Naive thymus-derived CD4-positive, alpha-beta T cell (primary cell): ENCODE results near the gene GIPC3. TPM values are rescaled to one million over a fixed set of nuclear protein-coding genes. Genes with fewer than 3 reads are reported as not detected.

ENCODE experiments used
- ATAC-seq: fragments of 150-1000 bp; cut with Tn5 transposase; 2 replicates; pipeline ENCODE4 v1.10.0; 2021; ENCODE audit warnings: mild to moderate bottlenecking, moderate library complexity
- CTCF ChIA-PET: fragments of 350-600 bp; sonication (Branson Sonifier 250); formaldehyde crosslinking; loops from one replicate; lab custom pipeline; 2021; ENCODE audit warnings: antibody characterized with exemption; lab: Charles Lee
- POLR2A ChIA-PET: fragments of 350-600 bp; sonication (Branson Sonifier 250); formaldehyde crosslinking; loops from one replicate; lab custom pipeline; 2021; ENCODE audit warnings: antibody characterized with exemption, inconsistent platforms; lab: Charles Lee
- DNase-seq, 9 donors: peaks; one replicate each; pipeline versions ENCODE4 v3.0.0 to v3.0.0-alpha.2; 2020 to 2022; ENCODE audit warnings: mixed read lengths in 1 of 9
- H3K27ac ChIP-seq: one replicate; pipeline ENCODE4 v1.7.0; 2013; ENCODE audit warnings: mild to moderate bottlenecking, low read depth, low read length, moderate library complexity
- H3K27me3 ChIP-seq, 2 donors: one replicate each; pipeline ENCODE4 v1.7.0; 2013; ENCODE audit warnings: low read length in 2 of 2, mild to moderate bottlenecking in 2 of 2, moderate library complexity in 2 of 2; ENCODE audit not compliant: control insufficient read depth in 2 of 2, insufficient read depth in 2 of 2
- H3K36me3 ChIP-seq, 3 experiments: 1 replicate in 2 of 3; 2 replicates in 1 of 3; pipeline ENCODE4 v1.7.0; 2013; ENCODE audit warnings: low read length in 3 of 3, mild to moderate bottlenecking in 3 of 3, moderate library complexity in 1 of 3; ENCODE audit not compliant: insufficient read depth in 3 of 3, control insufficient read depth in 2 of 3
- H3K4me1 ChIP-seq, 2 donors: one replicate each; pipeline ENCODE4 v1.7.0; 2013; ENCODE audit warnings: low read length in 2 of 2, mild to moderate bottlenecking in 2 of 2, moderate library complexity in 1 of 2; ENCODE audit not compliant: control insufficient read depth in 2 of 2, insufficient read depth in 2 of 2
- H3K4me3 ChIP-seq: 2 replicates; pipeline ENCODE4 v1.7.0; 2013; ENCODE audit warnings: mild to moderate bottlenecking, low read length
- H3K9me3 ChIP-seq, 3 experiments: 1 replicate in 2 of 3; 2 replicates in 1 of 3; pipeline ENCODE4 v1.7.0; 2013; ENCODE audit warnings: low read length in 3 of 3; ENCODE audit not compliant: control insufficient read depth in 2 of 3
- H3K27ac Mint-ChIP-seq, 9 donors: one replicate each; pipeline ENCODE4 v1.8.0; 2020 to 2022; ENCODE audit warnings: mixed read lengths in 9 of 9, mild to moderate bottlenecking in 8 of 9, moderate library complexity in 5 of 9, inconsistent platforms in 2 of 9
- H3K27me3 Mint-ChIP-seq, 5 donors: one replicate each; pipeline ENCODE4 v1.8.0; 2021 to 2022; ENCODE audit warnings: mixed read lengths in 5 of 5, mild to moderate bottlenecking in 1 of 5
- H3K36me3 Mint-ChIP-seq, 5 donors: one replicate each; pipeline ENCODE4 v1.8.0; 2020 to 2022; ENCODE audit warnings: mixed read lengths in 5 of 5, mild to moderate bottlenecking in 3 of 5, inconsistent platforms in 1 of 5
- H3K4me1 Mint-ChIP-seq, 7 donors: one replicate each; pipeline ENCODE4 v1.8.0; 2020 to 2022; ENCODE audit warnings: mixed read lengths in 7 of 7, mild to moderate bottlenecking in 3 of 7, inconsistent platforms in 1 of 7
- H3K4me3 Mint-ChIP-seq, 10 donors: one replicate each; pipeline ENCODE4 v1.8.0; 2020 to 2022; ENCODE audit warnings: mild to moderate bottlenecking in 10 of 10, mixed read lengths in 10 of 10, moderate library complexity in 6 of 10, inconsistent platforms in 2 of 10
- H3K9me3 Mint-ChIP-seq, 11 donors: one replicate each; pipeline ENCODE4 v1.8.0; 2020 to 2022; ENCODE audit warnings: mixed read lengths in 11 of 11, mild to moderate bottlenecking in 4 of 11, inconsistent platforms in 1 of 11, moderate library complexity in 1 of 11
- intact Hi-C, 2 donors: fragments of 100-400 bp; cut with micrococcal nuclease; formaldehyde crosslinking; loops; one replicate each; pipeline ENCODE4 v1.15.1; 2023
- polyA plus RNA-seq, 2 donors: library from polyadenylated mRNA; unstranded; fragments of 300-500 nt; fragmentation: Illumina TruSeq; gene quantifications; one replicate each; pipeline ENCODE4 v1.2.3, GENCODE V29; 2021
- total RNA-seq, 6 experiments: library from RNA in 5 of 6; stranded (reverse) in 5 of 6; gene quantifications; 1 replicate in 5 of 6; 2 replicates in 1 of 6; pipeline ENCODE4 v1.2.3 and lab custom pipeline; 2021 to 2026

Gene GIPC3
- total and polyA plus RNA-seq, 7 experiments from 2014 or later = 0.85 to 3.3 (median 2.0) TPM

GRCh38 chr19:3620817-3621547 is 35.7 kb downstream of the GIPC3 start:
- Mint-ChIP-seq H3K4me1 (peaks cover 10 to 42% (median 32%) of the 10 kb centered on the region in 7 donors), H3K36me3 (peaks cover 0 to 5% (median 0%) of the 10 kb centered on the region in 5 donors), H3K27ac (no peak overlapping the region), H3K27me3 (no peaks in the 10 kb centered on the region), H3K4me3 (no peak overlapping the region), H3K9me3 (no peaks in the 10 kb centered on the region)
- Histone ChIP-seq H3K27me3 (no peaks in the 10 kb centered on the region), H3K36me3 (peaks cover 0 to 58% (median 0%) of the 10 kb centered on the region in 3 experiments), H3K4me1 (peaks cover 10 to 20% of the 10 kb centered on the region in 2 donors), H3K27ac (no peak overlapping the region), H3K9me3 (no peaks in the 10 kb centered on the region), H3K4me3 (no peak overlapping the region)
- no peak for ATAC-seq
- POLR2A ChIA-PET = interaction anchor here (1.2 kb wide), 1 partner anchor 12 kb away, joined by 4 read pairs; no protein-coding TSS in a partner anchor
- CTCF ChIA-PET = interaction anchor here (0.5 to 1.4 kb wide), 2 partner anchors 35 to 336 kb away, joined by 4 to 6 read pairs; partner anchors contain the start of gene GIPC3
- intact Hi-C loops = no loop called here
- no peak for DNase-seq

GRCh38 chr19:3621689-3622088 is 36.4 kb downstream of the GIPC3 start:
- peaks cover 0 to under 1% (median 0%) of the 10 kb centered on the region in 11 donors for H3K9me3 Mint-ChIP-seq
- H3K36me3 ChIP-seq = peaks cover 0 to 61% (median 0%) of the 10 kb centered on the region in 3 experiments
- intact Hi-C loops = no loop called here
- peaks cover 0 to 5% (median 0%) of the 10 kb centered on the region in 5 donors for H3K36me3 Mint-ChIP-seq
- ChIA-PET CTCF (interaction anchor here (1.0 kb wide), 1 partner anchor 142 kb away, joined by 3 read pairs; no protein-coding TSS in a partner anchor), POLR2A (no interaction called here)
- DNase-seq (no peak), ATAC-seq (no peak)
- H3K27me3 ChIP-seq = no peaks in the 10 kb centered on the region
- peaks cover 17 to 49% (median 37%) of the 10 kb centered on the region in 7 donors for H3K4me1 Mint-ChIP-seq
- H3K4me1 ChIP-seq = peaks cover 12 to 22% of the 10 kb centered on the region in 2 donors
- H3K27ac Mint-ChIP-seq = no peak overlapping the region
- H3K4me3 ChIP-seq = no peak overlapping the region
- no peaks in the 10 kb centered on the region for H3K27me3 Mint-ChIP-seq
- H3K9me3 ChIP-seq = no peaks in the 10 kb centered on the region
- H3K27ac ChIP-seq = no peak overlapping the region
- peak overlapping the region in 1 of 10 donors; percentile 53 for H3K4me3 Mint-ChIP-seq

GRCh38 chr19:3622224-3622623 is 36.9 kb downstream of the GIPC3 start:
- peaks cover 0 to 61% (median 0%) of the 10 kb centered on the region in 3 experiments for H3K36me3 ChIP-seq
- peaks cover 22 to 52% (median 34%) of the 10 kb centered on the region in 7 donors for H3K4me1 Mint-ChIP-seq
- H3K36me3 Mint-ChIP-seq = peaks cover 0 to 5% (median 0%) of the 10 kb centered on the region in 5 donors
- H3K27me3 Mint-ChIP-seq = no peaks in the 10 kb centered on the region
- H3K4me3 ChIP-seq = no peak overlapping the region
- peaks cover 13 to 21% of the 10 kb centered on the region in 2 donors for H3K4me1 ChIP-seq
- ATAC-seq (no peak), DNase-seq (no peak)
- no peaks in the 10 kb centered on the region for H3K9me3 ChIP-seq
- H3K4me3 Mint-ChIP-seq = peak overlapping the region in 3 of 10 donors; percentile 22 to 53 (median 39)
- POLR2A ChIA-PET = no interaction called here
- intact Hi-C loops = no loop called here
- no peak overlapping the region for H3K27ac ChIP-seq
- CTCF ChIA-PET = interaction anchor here (1.0 kb wide), 1 partner anchor 143 kb away, joined by 3 read pairs; no protein-coding TSS in a partner anchor
- no peak overlapping the region for H3K27ac Mint-ChIP-seq
- H3K9me3 Mint-ChIP-seq = peaks cover 0 to 3% (median 0%) of the 10 kb centered on the region in 11 donors
- H3K27me3 ChIP-seq = no peaks in the 10 kb centered on the region

GRCh38 chr19:3623716-3624115 is 38.4 kb downstream of the GIPC3 start:
- CTCF ChIA-PET = no interaction called here
- Histone ChIP-seq H3K36me3 (peaks cover 0 to 61% (median 0%) of the 10 kb centered on the region in 3 experiments), H3K27me3 (no peaks in the 10 kb centered on the region), H3K9me3 (no peaks in the 10 kb centered on the region), H3K27ac (no peak overlapping the region), H3K4me3 (no peak overlapping the region), H3K4me1 (peaks cover 8 to 16% of the 10 kb centered on the region in 2 donors)
- Mint-ChIP-seq H3K36me3 (peaks cover 0 to 5% (median 0%) of the 10 kb centered on the region in 5 donors), H3K27me3 (no peaks in the 10 kb centered on the region), H3K4me3 (no peak overlapping the region), H3K4me1 (peaks cover 23 to 43% (median 28%) of the 10 kb centered on the region in 7 donors), H3K9me3 (peaks cover 0 to 3% (median 0%) of the 10 kb centered on the region in 11 donors), H3K27ac (no peak overlapping the region)
- POLR2A ChIA-PET = no interaction called here
- no peak for ATAC-seq
- no peak for DNase-seq
- intact Hi-C loops = no loop called here

- Histone ChIP-seq H3K27me3 (no peaks in the 10 kb centered on the region), H3K9me3 (no peaks in the 10 kb centered on the region), H3K4me3 (peak overlapping the region; percentile 73), H3K27ac (peak overlapping the region; percentile 81), H3K4me1 (peaks cover 8 to 16% of the 10 kb centered on the region in 2 donors), H3K36me3 (peaks cover 0 to 38% (median 0%) of the 10 kb centered on the region in 3 experiments)
- POLR2A ChIA-PET = interaction anchor here (1.0 to 1.1 kb wide), 2 partner anchors 62 to 99 kb away, joined by 3 to 5 read pairs; no protein-coding TSS in a partner anchor
- peaks cover 23 to 43% (median 28%) of the 10 kb centered on the region in 7 donors for H3K4me1 Mint-ChIP-seq
- no peaks in the 10 kb centered on the region for H3K27me3 Mint-ChIP-seq
- intact Hi-C loops = loop anchor here (2.0 to 5.0 kb wide), 9 partner anchors 39 to 1166 kb away; partner anchors contain the start of genes ANKRD24 (in 1 of the 2), DPP9 (in 1 of the 2), EEF2 (in 1 of the 2) and FEM1A (in 1 of the 2)
- peak overlapping the region; percentile 85 to 98 (median 94) for H3K4me3 Mint-ChIP-seq
- peaks cover 0 to 5% (median 0%) of the 10 kb centered on the region in 5 donors for H3K36me3 Mint-ChIP-seq
- ATAC-seq (no peak), DNase-seq (no peak)
- peaks cover 0 to 3% (median 0%) of the 10 kb centered on the region in 11 donors for H3K9me3 Mint-ChIP-seq
- H3K27ac Mint-ChIP-seq = peak overlapping the region; percentile 73 to 99 (median 94)
- CTCF ChIA-PET = no interaction called here
Measured at GRCh38 chr19:3625996-3626472, 40.8 kb downstream of the GIPC3 start.
